Panc1 (cell line): ENCODE results near the gene TXK. TPM values are rescaled to one million over a fixed set of nuclear protein-coding genes. Genes with fewer than 3 reads are reported as not detected.

Source experiments
- ATAC-seq: fragments of 200-7000 bp; cut with Tn5 transposase; 2 replicates; pipeline ENCODE4 v1.9.1; 2020; ENCODE audit warnings: mild to moderate bottlenecking, moderate library complexity
- BruUV-seq: library from RNA; stranded (reverse); fragments of 400-500 nt; replicated peaks from 2 replicates; lab custom pipeline; 2021; lab: Mats Ljungman, UMichigan
- CTCF ChIA-PET: fragments of 300-600 bp; sonication (Branson Sonifier 250); formaldehyde crosslinking; loops from one replicate; lab custom pipeline; 2022; ENCODE audit warnings: antibody characterized with exemption; lab: Charles Lee
- POLR2A ChIA-PET: fragments of 300-600 bp; sonication (Branson Sonifier 250); formaldehyde crosslinking; loops from one replicate; lab custom pipeline; 2022; ENCODE audit warnings: antibody characterized with exemption; lab: Charles Lee
- DNase-seq: peaks from one replicate; pipeline ENCODE4 v3.0.0-alpha.2; 2010; ENCODE audit warnings: low read depth, low spot score
- H3K27ac ChIP-seq: 2 replicates; pipeline ENCODE4 v1.5.1; 2011; ENCODE audit warnings: mild to moderate bottlenecking, low read length, inconsistent platforms
- H3K27me3 ChIP-seq: fragments of 200-500 bp; sonication (Bioruptor generic); 2 replicates; pipeline ENCODE4 v1.6.0; 2014; ENCODE audit warnings: low read length, inconsistent platforms; ENCODE audit not compliant: control insufficient read depth, insufficient read depth
- H3K36me3 ChIP-seq: fragments of 200-500 bp; sonication (Bioruptor generic); 2 replicates; pipeline ENCODE4 v1.5.1; 2014; ENCODE audit warnings: inconsistent platforms, mild to moderate bottlenecking, low read length, moderate library complexity; ENCODE audit not compliant: control insufficient read depth, insufficient read depth
- H3K4me1 ChIP-seq: 2 replicates; pipeline ENCODE4 v1.5.1; 2011; ENCODE audit warnings: inconsistent platforms, mild to moderate bottlenecking, low read length, moderate library complexity; ENCODE audit not compliant: control insufficient read depth, insufficient read depth
- H3K4me3 ChIP-seq, 2 experiments: 2 replicates each; pipeline ENCODE4 v1.5.1; 2011 to 2012; ENCODE audit warnings: low read depth in 2 of 2, low read length in 2 of 2, mild to moderate bottlenecking in 2 of 2, inconsistent platforms in 1 of 2, moderate library complexity in 1 of 2
- H3K9me3 ChIP-seq: fragments of 200-500 bp; sonication (Bioruptor generic); 2 replicates; pipeline ENCODE4 v1.5.1; 2014; ENCODE audit warnings: low read depth, mild to moderate bottlenecking, inconsistent platforms, low read length, moderate library complexity; ENCODE audit not compliant: control insufficient read depth, insufficient read depth
- CTCF ChIP-seq: fragments of 450-650 bp; IDR thresholded peaks from 2 replicates; pipeline ENCODE4 v1.5.1; 2017; ENCODE audit warnings: mild to moderate bottlenecking
- POLR2AphosphoS5 ChIP-seq: IDR thresholded peaks from 2 replicates; pipeline ENCODE4 v1.6.1; 2012; ENCODE audit warnings: mild to moderate bottlenecking, low read depth, low read length, moderate library complexity
- REST ChIP-seq, 2 experiments: IDR thresholded peaks; 2 replicates each; pipeline ENCODE4 v1.6.1; 2011 to 2012; ENCODE audit warnings: low read depth in 2 of 2, control low read depth in 1 of 2, low read length in 1 of 2, mild to moderate bottlenecking in 1 of 2, moderate library complexity in 1 of 2; ENCODE audit not compliant: insufficient read depth in 1 of 2
- SIN3A ChIP-seq: IDR thresholded peaks from 2 replicates; pipeline ENCODE4 v1.6.1; 2012; ENCODE audit warnings: low read depth, mild to moderate bottlenecking, low read length, moderate library complexity, borderline replicate concordance; ENCODE audit not compliant: insufficient read depth
- TCF7L2 ChIP-seq: IDR thresholded peaks from 2 replicates; pipeline ENCODE4 v1.6.1; 2011; ENCODE audit warnings: mild to moderate bottlenecking, low read depth, low read length, inconsistent platforms
- in situ Hi-C: cut with HindIII; loops from 2 replicates; pipeline ENCODE4 v1.10.0; 2016; ENCODE audit warnings: low sequenced_read_pairs, low pct_unique_long_range_greater_than_20kb
- intact Hi-C: fragments of 100-400 bp; cut with micrococcal nuclease; formaldehyde crosslinking; loops from one replicate; pipeline ENCODE4 v1.10.0; 2022; ENCODE audit not compliant: unreplicated experiment
- total RNA-seq: library from RNA; stranded (reverse); gene quantifications from one replicate; pipeline ENCODE4 v1.2.1, GENCODE V29; 2021; ENCODE audit not compliant: unreplicated experiment

The TXK gene
- total RNA-seq, 1 experiment from 2014 or later = 0.26 TPM

GRCh38 chr4:48027653-48028052 lies 106.4 kb downstream of the TXK start:
- intact Hi-C loops = no loop called here
- H3K36me3 ChIP-seq = no peaks in the 10 kb centered on the region
- H3K27me3 ChIP-seq = no peaks in the 10 kb centered on the region
- no peak overlapping the region for H3K4me3 ChIP-seq
- in situ Hi-C loops = no loop called here
- H3K9me3 ChIP-seq = no peaks in the 10 kb centered on the region
- no peak overlapping the region for H3K27ac ChIP-seq
- BruUV-seq = no TSS peak
- CTCF ChIA-PET = no interaction called here
- DNase-seq = no peak
- ATAC-seq = no peak
- no peaks in the 10 kb centered on the region for H3K4me1 ChIP-seq
- no peak for TF ChIP-seq POLR2AphosphoS5
- no peak for TF ChIP-seq REST (IDR thresholded peaks at IDR 0.05; ENCODE audit: insufficient read depth in 1 of 2, low read depth in 2 of 2, low read length in 1 of 2)
- TF ChIP-seq SIN3A = no peak
- no peak for TF ChIP-seq CTCF
- no peak for TF ChIP-seq TCF7L2
- POLR2A ChIA-PET = no interaction called here

GRCh38 chr4:48025005-48025404 lies 109.0 kb downstream of the TXK start:
- Histone ChIP-seq H3K27me3 (no peaks in the 10 kb centered on the region), H3K36me3 (no peaks in the 10 kb centered on the region), H3K4me1 (no peaks in the 10 kb centered on the region), H3K27ac (no peak overlapping the region), H3K4me3 (no peak overlapping the region), H3K9me3 (no peaks in the 10 kb centered on the region)
- TF ChIP-seq REST (IDR thresholded peaks at IDR 0.05; ENCODE audit: insufficient read depth in 1 of 2, low read depth in 2 of 2, low read length in 1 of 2) (no peak), POLR2AphosphoS5 (no peak), CTCF (no peak), TCF7L2 (no peak), SIN3A (no peak)
- POLR2A ChIA-PET = no interaction called here
- in situ Hi-C loops (no loop called here), intact Hi-C loops (no loop called here)
- DNase-seq = no peak
- CTCF ChIA-PET = no interaction called here
- no TSS peak for BruUV-seq
- ATAC-seq = no peak
